HG02763 (cell line): ENCODE results near the gene XCR1.
"Not testable (repeated sequence)": the region's sequence is repeated elsewhere in the genome, so short reads cannot be mapped to it uniquely, and the experiment has no call there.

Experiments
- ATAC-seq: cut with Tn5 transposase; IDR thresholded peaks from one replicate; pipeline ENCODE4 v1.9.1; 2021; ENCODE audit warnings: mild to moderate bottlenecking, moderate library complexity; ENCODE audit not compliant: unreplicated experiment

XCR1 gene

GRCh38 chr3:46007280-46007679 is 20.0 kb downstream of the XCR1 start:
- no peak for ATAC-seq

- ATAC-seq = no peak
These were observed 20.8 kb downstream of the XCR1 start for GRCh38 chr3:46006238-46007032.

- not testable (repeated sequence) for ATAC-seq
These were observed 23.6 kb downstream of the XCR1 start for GRCh38 chr3:46003706-46004105.

- no peak for ATAC-seq
These were observed 26.1 kb downstream of the XCR1 start for GRCh38 chr3:46001178-46001577.

- ATAC-seq = no peak
These were observed 29.3 kb downstream of the XCR1 start for GRCh38 chr3:45997942-45998341.

- not testable (repeated sequence) for ATAC-seq
These were observed 29.8 kb downstream of the XCR1 start for GRCh38 chr3:45997499-45997898.

GRCh38 chr3:45995236-45996192 is 31.8 kb downstream of the XCR1 start, which contains the start of gene FYCO1:
FYCO1 (minus strand) TSS chr3:45995824; CDS start chr3:45984910, 10,914 bp downstream.
- ATAC-seq = peak; percentile 89

- peak; percentile 19 for ATAC-seq
These were observed 32.7 kb downstream of the XCR1 start for GRCh38 chr3:45994419-45995235.

GRCh38 chr3:45993421-45994027 is 33.8 kb downstream of the XCR1 start:
- ATAC-seq = no peak

GRCh38 chr3:45992821-45993221 is 34.5 kb downstream of the XCR1 start:
- ATAC-seq = no peak

GRCh38 chr3:45992133-45992729 is 35.1 kb downstream of the XCR1 start:
- no peak for ATAC-seq

- ATAC-seq = no peak
These were observed 35.9 kb downstream of the XCR1 start for GRCh38 chr3:45991341-45991740.

GRCh38 chr3:45990181-45990580 is 37.1 kb downstream of the XCR1 start:
- no peak for ATAC-seq

GRCh38 chr3:45988804-45989203 is 38.5 kb downstream of the XCR1 start:
- no peak for ATAC-seq

- no peak for ATAC-seq
These were observed 38.9 kb downstream of the XCR1 start for GRCh38 chr3:45988362-45988761.

GRCh38 chr3:45987368-45988291 is 39.7 kb downstream of the XCR1 start:
- no peak for ATAC-seq

GRCh38 chr3:45986303-45986982 is 40.8 kb downstream of the XCR1 start:
- no peak for ATAC-seq

- ATAC-seq = no peak
These were observed 41.6 kb downstream of the XCR1 start for GRCh38 chr3:45985532-45986302.
